HepG2 (cell line): ENCODE measurements around the gene BDNF. TPM values are rescaled to one million over a fixed set of nuclear protein-coding genes. Genes with fewer than 3 reads are reported as not detected.

Source experiments
- ATAC-seq: fragments of 200-7000 bp; cut with Tn5 transposase; 3 replicates; pipeline ENCODE4 v1.9.1; 2020; ENCODE audit warnings: mild to moderate bottlenecking, moderate library complexity
- BruUV-seq: library from RNA; stranded (reverse); fragments of 400-500 nt; replicated peaks from 2 replicates; lab custom pipeline; 2021; lab: Mats Ljungman, UMichigan
- CTCF ChIA-PET: fragments of 300-600 bp; formaldehyde crosslinking; extraction: SDS; loops from one replicate; lab custom pipeline; 2021; ENCODE audit warnings: low total read pairs, inconsistent platforms, low intra/inter-chr PET ratio; lab: Yijun Ruan, JAX
- POLR2A ChIA-PET: fragments of 350-600 bp; sonication (Branson Sonifier 250); formaldehyde crosslinking; loops from one replicate; lab custom pipeline; 2020; ENCODE audit warnings: antibody characterized with exemption, inconsistent platforms; lab: Yijun Ruan, JAX
- DNase-seq: peaks from one replicate; pipeline ENCODE4 v3.0.0-alpha.2; 2015; ENCODE audit warnings: low spot score
- FAIRE-seq: peaks from 3 replicates; lab custom pipeline; 2011; peaks lifted over from hg19 to GRCh38; lab: Jason Lieb, UNC
- H2AFZ ChIP-seq: one replicate; pipeline ENCODE4 v1.6.1; 2011; ENCODE audit warnings: low read length, inconsistent platforms
- H3K27ac ChIP-seq: fragments of 300-600 bp; 3 replicates; pipeline ENCODE4 v1.8.0; 2011; ENCODE audit warnings: mixed run types, mild to moderate bottlenecking, mixed read lengths, low read length, inconsistent platforms; ENCODE audit not compliant: insufficient read depth; ENCODE audit errors: extremely low read length
- H3K27me3 ChIP-seq, 2 experiments: fragments of 200-600 bp in 1 of 2; 2 replicates in 1 of 2; 3 replicates in 1 of 2; pipeline versions ENCODE4 v1.6.0 to v1.8.0; 2011; ENCODE audit warnings: low read length in 2 of 2, mild to moderate bottlenecking in 2 of 2, moderate library complexity in 2 of 2, inconsistent platforms in 1 of 2; ENCODE audit not compliant: insufficient read depth in 2 of 2, control insufficient read depth in 1 of 2
- H3K36me3 ChIP-seq, 2 experiments: fragments of 200-600 bp in 1 of 2; replicated peaks in 1 of 2; 2 replicates in 1 of 2; 3 replicates in 1 of 2; pipeline versions ENCODE4 v1.5.1 to v1.8.0; 2011; ENCODE audit warnings: low read length in 2 of 2, inconsistent platforms in 1 of 2; ENCODE audit not compliant: insufficient read depth in 2 of 2, control insufficient read depth in 1 of 2
- H3K4me1 ChIP-seq: 2 replicates; pipeline ENCODE4 v1.5.1; 2012; ENCODE audit warnings: low read length, inconsistent platforms; ENCODE audit not compliant: insufficient read depth
- H3K4me2 ChIP-seq: 2 replicates; pipeline ENCODE4 v1.6.0; 2011; ENCODE audit warnings: low read depth, low read length, inconsistent platforms
- H3K4me3 ChIP-seq, 3 experiments: fragments of 200-600 bp in 1 of 3; sonication (generic), shearing (Covaris generic) in 1 of 3; replicated peaks in 1 of 3; 2 replicates each; pipeline ENCODE4 v1.5.1; 2011 to 2016; ENCODE audit warnings: low read length in 3 of 3, inconsistent platforms in 2 of 3, low read depth in 2 of 3, mild to moderate bottlenecking in 2 of 3, control low read depth in 1 of 3, mixed read lengths in 1 of 3; ENCODE audit not compliant: insufficient read depth in 1 of 3
- H3K79me2 ChIP-seq: one replicate; pipeline ENCODE4 v1.6.1; 2011; ENCODE audit warnings: low read length, inconsistent platforms; ENCODE audit not compliant: insufficient read depth
- H3K9ac ChIP-seq: 2 replicates; pipeline ENCODE4 v1.6.0; 2011; ENCODE audit warnings: mild to moderate bottlenecking, low read depth, low read length, inconsistent platforms; ENCODE audit not compliant: insufficient read depth
- H3K9me3 ChIP-seq: 2 replicates; pipeline ENCODE4 v1.5.1; 2012; ENCODE audit warnings: mild to moderate bottlenecking, low read length
- H4K20me1 ChIP-seq: 2 replicates; pipeline ENCODE4 v1.6.0; 2011; ENCODE audit warnings: inconsistent platforms, mild to moderate bottlenecking, low read length, moderate library complexity; ENCODE audit not compliant: insufficient read depth
- BHLHE40 ChIP-seq: IDR thresholded peaks from 2 replicates; pipeline ENCODE4 v1.6.1; 2011; ENCODE audit warnings: low read length, improper control_type of control experiment
- MAFG ChIP-seq: sonication (generic); formaldehyde crosslinking; IDR thresholded peaks from 2 replicates; pipeline ENCODE4 v1.5.1; 2020; ENCODE audit warnings: mild to moderate bottlenecking, missing genetic modification reagents
- MYPOP ChIP-seq: sonication (generic); formaldehyde crosslinking; IDR thresholded peaks from 2 replicates; pipeline ENCODE4 v1.8.1; 2023; ENCODE audit warnings: mild to moderate bottlenecking, moderate library complexity, missing genetic modification reagents
- NR2C2 ChIP-seq: sonication (generic); formaldehyde crosslinking; IDR thresholded peaks from 2 replicates; pipeline ENCODE4 v1.4.0; 2020; ENCODE audit warnings: missing genetic modification reagents, mild to moderate bottlenecking, moderate library complexity, borderline replicate concordance
- PLRG1 ChIP-seq: fragments of 450-650 bp; conservative IDR thresholded peaks from 2 replicates; pipeline ENCODE4 v1.6.1; 2016
- POGZ ChIP-seq: sonication (generic); formaldehyde crosslinking; IDR thresholded peaks from 2 replicates; pipeline ENCODE4 v1.4.0; 2020; ENCODE audit warnings: mild to moderate bottlenecking, missing genetic modification reagents
- RELA ChIP-seq: sonication (generic); formaldehyde crosslinking; IDR thresholded peaks from 2 replicates; pipeline ENCODE4 v1.4.0; 2020; ENCODE audit warnings: missing genetic modification reagents
- TAF1 ChIP-seq: sonication (generic); formaldehyde crosslinking; IDR thresholded peaks from 2 replicates; pipeline ENCODE4 v1.4.0; 2020; ENCODE audit warnings: missing genetic modification reagents
- ZFP82 ChIP-seq: sonication (generic); formaldehyde crosslinking; IDR thresholded peaks from 2 replicates; pipeline ENCODE4 v1.5.1; 2020; ENCODE audit warnings: mild to moderate bottlenecking, missing genetic modification reagents, borderline replicate concordance
- ZNF354B ChIP-seq: sonication (generic); formaldehyde crosslinking; IDR thresholded peaks from 2 replicates; pipeline ENCODE4 v1.8.0; 2022; ENCODE audit warnings: mild to moderate bottlenecking, missing genetic modification reagents
- ZNF441 ChIP-seq: sonication (generic); formaldehyde crosslinking; IDR thresholded peaks from 2 replicates; pipeline ENCODE4 v1.7.0; 2021; ENCODE audit warnings: missing genetic modification reagents, borderline replicate concordance
- ZNF446 ChIP-seq: sonication (generic); formaldehyde crosslinking; IDR thresholded peaks from 2 replicates; pipeline ENCODE4 v1.5.0; 2020; ENCODE audit warnings: mild to moderate bottlenecking, missing genetic modification reagents
- ZNF615 ChIP-seq: sonication (generic); formaldehyde crosslinking; IDR thresholded peaks from 2 replicates; pipeline ENCODE4 v1.5.0; 2020; ENCODE audit warnings: mild to moderate bottlenecking, missing genetic modification reagents, borderline replicate concordance
- ZNF619 ChIP-seq: sonication (generic); formaldehyde crosslinking; IDR thresholded peaks from 2 replicates; pipeline ENCODE4 v1.4.0; 2020; ENCODE audit warnings: mild to moderate bottlenecking, missing genetic modification reagents
- ZNF639 ChIP-seq: conservative IDR thresholded peaks from 2 replicates; pipeline ENCODE4 v1.6.1; 2018; ENCODE audit warnings: missing genetic modification reagents
- WGBS: methylation state at CpG from one replicate; pipeline ENCODE4 v1.1.6; 2017; ENCODE audit warnings: low lambda C conversion rate; 5-methylcytosine and 5-hydroxymethylcytosine counted together
- in situ Hi-C: cut with HindIII; loops from 2 replicates; pipeline ENCODE4 v1.10.0; 2017; ENCODE audit warnings: low pct_unique_long_range_greater_than_20kb; ENCODE audit not compliant: extremely low pct_ligation_motif_present
- intact Hi-C: fragments of 100-400 bp; cut with micrococcal nuclease; formaldehyde crosslinking; loops from one replicate; pipeline ENCODE4 v1.10.0; 2022; ENCODE audit not compliant: unreplicated experiment
- polyA plus RNA-seq, 8 experiments: library from polyadenylated mRNA; depleted of rRNA in 3 of 8; stranded (reverse) in 7 of 8; unstranded in 1 of 8; fragments of >200 nt; fragmentation: Illumina TruSeq in 4 of 8; extraction: Trizol in 4 of 8; gene quantifications; 2 replicates each; pipeline versions ENCODE4 v1.2.1 to v1.2.3, GENCODE V29; 2011 to 2016; ENCODE audit warnings: low read depth in 4 of 8, missing spikeins in 1 of 8, mixed read lengths in 1 of 8; ENCODE audit not compliant: insufficient read depth in 1 of 8
- total RNA-seq, 5 experiments: library from RNA; depleted of rRNA; stranded (reverse); fragments of >200 nt; fragmentation: Illumina TruSeq; extraction: Trizol; gene quantifications; 2 replicates each; pipeline ENCODE4 v1.2.3, GENCODE V29; 2016; ENCODE audit warnings: low read depth in 1 of 5

BDNF gene
- total and polyA plus RNA-seq, 2 of the 13 experiments (the other 11 are each of a cell fraction or from before 2014, with no cell fraction given) = 0.02 TPM; not detected in 1

- no peak overlapping the region for H3K9ac ChIP-seq
- DNase-seq (no peak), ATAC-seq (no peak), FAIRE-seq (no peak)
- intact Hi-C loops = no loop called here
- 0% methylated on average over 5 of the region's 5 CpGs for WGBS
- H3K4me2 ChIP-seq = no peak overlapping the region
- no peaks in the 10 kb centered on the region for H3K9me3 ChIP-seq
- no TSS peak for BruUV-seq
- in situ Hi-C loops = no loop called here
- H3K79me2 ChIP-seq = no peaks in the 10 kb centered on the region
- peaks cover 7% of the 10 kb centered on the region for H3K4me1 ChIP-seq
- ChIA-PET POLR2A (no interaction called here), CTCF (no interaction called here)
- TF ChIP-seq MYPOP (CRISPR knock-in tag) (no peak), ZFP82 (CRISPR knock-in tag) (no peak), PLRG1 (no peak), ZNF615 (no peak), ZNF354B (no peak), NR2C2 (no peak), ZNF619 (CRISPR knock-in tag) (no peak), TAF1 (no peak), RELA (CRISPR knock-in tag) (no peak), POGZ (CRISPR knock-in tag) (no peak), ZNF446 (CRISPR knock-in tag) (no peak), ZNF441 (no peak), BHLHE40 (no peak), ZNF639 (CRISPR knock-in tag) (no peak), MAFG (CRISPR knock-in tag) (no peak)
- no peak overlapping the region for H3K4me3 ChIP-seq
- H4K20me1 ChIP-seq = no peaks in the 10 kb centered on the region
- no peaks in the 10 kb centered on the region for H3K36me3 ChIP-seq
- no peak overlapping the region for H2AFZ ChIP-seq
- no peaks in the 10 kb centered on the region; a peak in 1 of 5 replicates for H3K27me3 ChIP-seq
- H3K27ac ChIP-seq = no peak overlapping the region
Measured at GRCh38 chr11:27619039-27619574, 81.1 kb downstream of the BDNF start.
